Prostate gland (tissue), 2 donors: ENCODE measurements around the gene UNC5C.

Experiments used
- CTCF ChIP-seq, 4 experiments: fragments of 200-600 bp in 2 of 4; fragments of 450-650 bp in 2 of 4; sonication (generic) in 2 of 4; IDR thresholded peaks; 1 replicate in 3 of 4; 2 replicates in 1 of 4; pipeline ENCODE4 v1.5.1; 2016 to 2019; ENCODE audit warnings: antibody characterized with exemption in 4 of 4, mild to moderate bottlenecking in 2 of 4, moderate library complexity in 2 of 4
- POLR2A ChIP-seq: fragments of 450-650 bp; IDR thresholded peaks from one replicate; pipeline ENCODE4 v1.6.1; 2016; ENCODE audit warnings: antibody characterized with exemption, mild to moderate bottlenecking
- POLR2AphosphoS5 ChIP-seq: sonication (generic); formaldehyde crosslinking; IDR thresholded peaks from one replicate; pipeline ENCODE4 v1.6.1; 2017; ENCODE audit warnings: antibody characterized with exemption

GRCh38 chr4:95499291-95499696 lies 49.5 kb downstream of the UNC5C start:
- TF ChIP-seq CTCF (IDR thresholded peaks at IDR 0.05) (no peak), POLR2AphosphoS5 (no peak), POLR2A (no peak)
